Islet of Langerhans (tissue), 1 donor: ENCODE measurements around the gene KDM1B.

Source experiments
- FAIRE-seq: peaks from one replicate; lab custom pipeline; 2011; peaks lifted over from hg19 to GRCh38; lab: Jason Lieb, UNC

The KDM1B gene

DNA sequence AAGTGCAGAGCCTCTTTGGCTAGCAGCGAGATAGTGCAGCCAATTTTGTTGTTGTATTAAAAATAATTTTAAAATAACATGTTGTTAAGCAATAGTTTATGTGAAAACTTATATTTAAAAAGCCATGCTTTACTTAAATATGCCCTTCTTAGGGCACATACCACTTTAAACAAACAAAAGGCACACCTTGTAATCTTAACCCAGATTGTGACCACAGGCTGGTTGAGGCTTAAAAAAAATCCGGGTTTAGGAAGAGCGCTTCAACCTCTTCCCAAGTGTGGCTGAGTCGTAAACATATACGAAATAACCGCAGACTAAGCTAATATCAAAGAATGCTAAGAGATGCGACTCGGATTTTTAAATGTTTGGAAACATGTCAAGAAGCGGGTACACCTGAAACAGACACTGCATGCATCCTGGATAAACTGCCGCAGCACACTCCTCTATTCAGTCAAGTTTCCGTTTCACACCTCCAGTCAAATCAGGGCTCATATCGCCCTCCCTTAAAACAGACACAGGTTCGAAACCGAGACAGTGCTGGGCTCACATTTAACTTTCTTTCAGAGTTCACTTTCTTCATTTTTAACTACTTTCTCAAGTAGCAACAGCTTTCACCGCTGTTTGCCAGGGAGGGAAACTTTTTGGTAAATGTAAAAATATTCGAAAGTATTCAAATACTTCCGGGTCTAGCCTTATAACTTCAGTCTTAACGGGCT is 107.6 kb downstream of the KDM1B start:
- no peak for FAIRE-seq

DNA sequence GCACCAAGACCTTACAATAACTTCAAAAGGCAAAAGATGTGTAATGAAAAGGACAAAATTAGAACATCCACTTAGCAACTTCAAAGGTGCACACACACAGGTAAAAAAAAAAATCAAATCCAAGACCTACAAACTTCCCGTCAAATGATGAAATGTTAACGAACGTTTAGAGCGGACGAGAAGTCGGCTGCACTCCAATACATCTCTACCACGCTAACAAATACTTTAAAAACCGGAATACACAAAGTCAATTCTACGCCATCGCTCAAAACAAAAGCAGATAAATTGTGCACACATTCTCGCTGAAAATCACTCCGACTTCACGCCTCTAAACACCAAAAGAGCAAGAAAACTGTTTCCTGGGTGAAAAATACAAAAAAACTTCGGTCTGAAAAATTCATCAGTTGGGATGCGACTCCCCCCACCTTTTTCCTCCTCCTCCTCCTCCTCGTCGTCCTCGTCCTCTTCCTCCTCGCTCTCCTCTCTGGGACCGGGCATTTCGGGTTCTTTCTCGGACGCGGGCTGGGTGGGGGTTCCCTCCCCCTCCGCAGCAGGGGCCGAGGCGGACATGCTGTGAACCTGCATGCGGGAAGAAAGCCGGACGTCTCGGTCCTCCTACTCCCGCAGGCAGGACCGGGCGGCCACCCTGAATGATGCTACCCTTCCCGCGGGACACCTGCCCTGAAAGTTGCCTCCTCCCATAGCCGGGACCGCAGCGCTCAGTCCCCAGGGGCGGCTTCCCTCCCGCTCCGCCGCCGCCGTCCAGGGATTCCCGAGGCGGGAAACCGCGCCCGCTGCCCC is 108.4 kb downstream of the KDM1B start:
- no peak for FAIRE-seq

DNA sequence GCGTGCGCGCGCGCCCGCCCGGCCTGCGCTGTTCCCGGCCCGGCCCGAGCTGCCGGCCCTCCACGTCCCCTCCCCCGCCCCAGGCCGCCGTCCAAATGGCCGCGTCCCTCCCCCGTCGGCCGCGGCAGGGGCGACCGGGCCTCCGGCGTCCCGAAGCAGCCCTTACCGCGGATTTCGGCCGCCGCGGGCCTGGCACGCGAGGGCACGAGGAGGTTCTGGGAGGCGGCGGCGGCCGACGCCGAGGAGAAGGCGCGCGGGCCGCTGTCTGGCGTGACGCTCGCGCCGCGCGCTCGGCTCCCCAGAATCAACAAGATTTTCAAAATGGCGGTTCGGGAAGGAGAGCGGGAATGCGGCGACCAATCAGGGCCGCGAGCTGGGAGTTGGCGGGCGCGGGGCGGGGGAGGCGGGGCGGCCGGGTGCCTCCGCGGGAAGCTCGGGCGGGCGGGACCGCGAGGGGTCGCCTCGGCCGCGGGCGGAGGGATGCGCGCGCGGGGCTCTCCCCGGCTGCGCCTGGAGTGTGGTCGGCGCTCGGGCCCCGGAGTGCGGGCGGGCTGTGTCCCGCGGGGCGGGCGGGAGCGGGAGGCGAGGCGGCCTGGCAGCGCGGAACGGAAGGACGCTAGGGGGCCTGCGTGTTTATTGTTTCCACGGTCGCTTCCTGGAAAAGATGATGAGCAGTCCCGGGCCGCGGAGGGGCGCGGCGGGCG is 109.1 kb downstream of the KDM1B start, which contains the start of gene DEK:
TSS of gene DEK (minus strand) at position 312 of the 704 bp plus-strand sequence. CDS start 543 bp downstream, outside the sequence.
- FAIRE-seq, result no peak

DNA sequence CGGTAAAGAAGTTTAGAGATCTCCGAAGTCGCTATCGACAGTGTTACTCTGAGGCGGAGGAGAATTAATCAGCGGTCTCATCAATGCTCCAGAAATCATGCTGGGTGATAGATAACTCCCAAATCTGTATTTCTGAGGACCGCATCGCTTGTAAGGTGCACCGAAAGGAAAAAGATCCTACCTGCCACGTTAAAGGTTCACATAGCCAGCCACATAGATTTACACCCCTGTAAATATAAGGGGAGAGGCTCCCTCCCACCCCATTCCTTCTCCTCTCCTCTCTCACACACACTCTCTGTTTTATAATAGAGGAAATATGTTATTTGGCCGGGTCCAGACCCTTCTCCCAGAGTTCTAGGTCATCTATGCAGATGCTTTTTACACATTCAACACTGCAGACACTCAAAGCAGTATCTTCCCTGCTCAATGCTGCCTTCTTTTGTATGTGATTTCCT is 109.7 kb downstream of the KDM1B start:
- FAIRE-seq, result no peak

DNA sequence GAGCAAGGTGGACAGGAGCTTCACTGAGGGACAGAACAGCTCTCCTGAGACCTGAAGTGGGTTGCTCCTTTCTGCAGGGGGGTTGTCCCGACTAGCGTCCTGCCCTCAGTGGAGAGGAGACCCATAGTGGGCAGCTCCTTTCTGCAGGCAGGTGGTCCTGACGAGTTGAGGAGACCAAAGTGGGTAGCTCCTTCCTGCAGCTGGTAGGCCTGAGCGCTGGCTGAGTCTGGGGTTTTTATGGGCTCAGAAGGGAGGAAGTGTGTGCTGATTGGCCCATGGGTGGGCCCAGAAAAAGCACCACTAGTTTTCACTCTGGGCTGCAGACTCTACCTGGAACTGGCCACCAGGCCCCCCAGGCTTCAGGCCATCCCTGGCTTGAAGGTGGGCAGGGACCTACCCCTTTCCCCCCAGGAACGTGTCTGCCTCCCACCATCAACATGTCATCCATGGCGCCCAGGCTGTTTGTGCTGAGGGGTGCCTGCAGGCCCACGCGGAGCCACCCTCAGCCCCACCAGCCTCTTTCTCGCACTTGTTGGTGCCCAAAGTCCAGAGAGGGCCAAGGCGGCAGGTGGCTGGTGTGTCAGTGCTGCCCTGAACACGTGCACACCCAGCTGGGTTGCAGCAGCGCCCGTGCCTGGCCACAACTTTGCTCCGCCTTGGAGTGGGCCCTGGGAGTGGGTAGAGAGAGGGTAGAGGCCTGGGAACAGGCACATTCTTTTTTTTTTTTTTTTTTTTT is 110.7 kb downstream of the KDM1B start:
- FAIRE-seq, result no peak

DNA sequence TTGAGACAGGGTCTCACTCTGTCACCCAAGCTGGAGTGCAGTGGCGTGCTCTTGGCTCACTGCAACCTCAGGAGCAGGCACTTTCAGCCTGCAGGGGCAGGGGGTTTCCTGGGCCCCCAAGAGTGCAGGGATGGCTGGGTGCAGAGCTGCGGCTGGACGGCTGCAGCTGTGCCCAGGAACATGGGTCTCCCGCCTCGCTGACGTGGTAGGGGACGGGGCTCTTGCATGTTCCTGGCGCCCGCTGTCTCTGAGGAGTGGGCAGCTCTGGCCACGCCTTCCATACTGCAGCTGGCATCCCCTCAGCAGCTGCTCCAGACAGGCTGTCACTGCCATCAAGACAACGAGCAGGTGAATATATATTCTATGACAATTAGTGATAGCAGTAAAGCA is 111.3 kb downstream of the KDM1B start:
- no peak for FAIRE-seq

DNA sequence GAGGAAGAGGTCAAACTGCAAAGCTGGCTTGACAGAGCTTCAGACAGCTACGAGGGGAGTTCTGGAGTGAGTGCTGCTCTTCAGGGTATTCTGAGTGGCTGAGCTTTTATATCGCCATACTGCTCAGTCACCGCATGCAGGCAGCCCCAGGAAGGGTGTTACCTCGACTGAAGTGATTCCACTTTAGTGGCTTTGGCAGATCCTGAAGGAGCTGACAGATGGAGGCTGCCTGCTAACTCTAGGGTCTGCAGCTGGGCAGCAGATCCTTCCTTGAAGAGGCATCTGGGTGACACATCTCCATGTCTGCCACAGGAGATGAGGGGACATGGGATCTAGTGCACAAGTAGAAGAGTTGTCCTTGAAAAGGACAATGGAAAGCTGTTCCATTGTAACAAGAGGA is 112.8 kb downstream of the KDM1B start:
- no peak for FAIRE-seq

DNA sequence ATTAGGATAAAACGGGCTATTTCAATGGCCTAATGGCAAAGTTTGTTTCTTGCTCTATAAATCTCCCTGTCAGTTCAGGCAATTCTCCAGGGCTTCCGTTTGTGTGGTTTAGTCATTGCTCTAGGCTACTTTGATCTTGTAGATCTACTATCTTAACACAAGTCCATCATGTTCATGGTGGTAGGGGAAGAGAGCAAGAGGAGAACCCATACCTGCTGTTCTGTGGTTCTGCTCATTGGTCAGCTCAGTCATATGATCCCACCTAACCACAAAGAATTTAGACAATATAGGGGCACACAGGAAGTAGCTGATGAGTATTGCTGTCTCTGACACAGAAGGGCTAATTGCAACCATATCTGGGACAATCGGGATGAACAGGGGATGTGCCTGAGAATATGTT is 114.0 kb downstream of the KDM1B start:
- FAIRE-seq, result no peak

DNA sequence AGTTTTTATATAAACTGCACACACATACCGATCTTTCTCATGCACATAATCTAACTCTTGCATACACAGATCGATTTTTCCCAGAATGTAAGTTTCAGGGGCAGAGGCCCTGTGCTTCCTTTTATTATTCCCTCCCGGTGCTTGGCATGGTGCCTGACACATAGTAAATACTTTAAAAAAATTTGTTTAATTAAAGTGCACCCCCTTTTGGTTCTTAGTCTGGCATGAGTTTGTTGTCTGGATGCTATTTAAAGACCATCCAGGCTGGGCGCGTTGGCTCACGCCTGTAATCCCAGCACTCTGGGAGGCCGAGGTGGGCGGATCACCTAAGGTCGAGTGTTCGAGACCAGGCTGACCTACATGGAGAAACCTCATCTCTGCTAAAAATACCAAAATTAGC is 114.5 kb downstream of the KDM1B start:
- FAIRE-seq, result no peak

DNA sequence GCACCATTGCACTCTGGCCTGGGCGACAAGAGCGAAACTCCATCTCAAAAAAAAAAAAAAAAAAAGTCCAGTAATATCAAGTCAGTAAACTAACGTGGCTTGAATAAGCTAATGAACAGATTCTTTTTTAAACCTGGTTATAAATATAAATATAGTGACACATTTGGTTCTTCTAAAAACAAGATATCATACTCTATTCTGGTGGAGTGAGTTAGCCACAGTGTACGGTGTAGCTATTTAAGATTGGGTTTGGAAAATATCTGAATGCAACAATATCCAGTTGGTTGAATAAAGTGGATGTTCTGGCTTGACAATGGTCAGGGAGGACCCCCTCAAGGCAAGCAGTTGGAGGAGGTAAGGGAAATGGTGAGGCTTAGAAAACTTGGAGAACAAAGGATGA is 115.0 kb downstream of the KDM1B start:
- no peak for FAIRE-seq
